Stimulated activated CD4-positive, alpha-beta T cell treated with anti-CD3 and anti-CD28 coated beads, Interleukin-1b, Interleukin-23, amount 100 ng/mL, for 48 hours (primary cell): ENCODE data around the gene RAF1.

Experiments used
- DNase-seq: peaks from one replicate; pipeline ENCODE4 v3.0.0-alpha.2; 2020

RAF1 gene

DNA sequence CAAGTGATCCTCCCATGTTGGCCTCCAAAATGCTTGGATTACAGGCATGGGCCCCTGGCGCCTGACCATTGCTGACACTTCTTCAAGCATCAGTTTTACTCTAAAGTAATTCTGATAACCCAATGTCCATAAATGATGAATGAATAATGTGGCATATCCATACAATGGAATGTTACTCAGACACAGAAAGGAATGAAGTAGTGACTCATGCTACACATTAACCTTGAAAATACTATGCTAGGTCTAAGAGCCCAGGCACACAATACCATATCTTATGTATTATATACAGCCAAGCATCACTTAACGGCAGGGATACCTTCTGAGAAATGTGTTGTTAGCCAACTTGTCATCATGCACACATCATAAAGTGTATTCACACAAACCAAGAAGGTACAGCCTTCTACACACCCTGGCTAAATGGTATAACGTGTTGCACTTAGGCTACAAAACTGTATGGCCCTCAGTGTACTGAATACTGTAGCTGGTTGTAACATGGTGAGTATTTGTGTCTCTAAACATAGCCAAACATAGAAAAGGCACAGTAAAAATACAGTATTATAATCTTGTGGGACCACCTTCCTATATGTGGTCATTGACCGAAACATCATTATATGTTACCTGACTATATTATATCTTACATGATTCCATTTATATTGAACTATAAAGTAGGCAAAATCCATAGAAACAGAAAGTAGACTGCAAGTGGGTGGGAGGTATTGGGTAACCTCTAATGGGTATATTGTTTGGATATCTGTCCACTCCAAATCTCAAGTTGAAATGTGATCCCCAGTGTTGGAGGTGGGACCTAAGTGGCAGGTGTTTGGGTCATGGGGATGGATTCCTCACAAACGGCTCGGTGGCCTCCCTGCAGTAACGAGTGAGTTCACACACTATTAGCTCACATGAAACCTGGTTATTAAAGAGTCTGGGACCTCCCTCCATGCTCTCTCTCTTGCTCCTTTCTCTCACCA, 75.6 kb downstream of the RAF1 start:
- DNase-seq, result no peak

DNA sequence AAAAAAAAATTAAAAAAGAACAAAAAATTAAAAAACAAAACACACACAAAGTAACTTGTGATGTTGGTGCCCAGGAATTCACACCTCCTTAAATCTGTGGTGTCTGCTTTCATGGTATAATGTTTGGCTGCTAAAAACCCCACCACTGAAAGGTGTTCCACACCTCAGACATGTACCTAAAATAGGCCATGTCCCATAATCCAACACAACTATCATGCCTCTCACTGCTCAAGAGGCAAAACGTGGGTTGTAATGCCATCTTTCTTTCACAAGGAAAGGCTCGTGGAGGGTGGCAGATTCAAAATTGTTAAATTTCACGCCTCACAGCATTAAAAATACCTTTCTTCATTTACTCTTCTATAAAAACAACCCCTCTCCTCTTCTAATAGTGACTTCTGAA, 77.5 kb downstream of the RAF1 start:
- no peak for DNase-seq

DNA sequence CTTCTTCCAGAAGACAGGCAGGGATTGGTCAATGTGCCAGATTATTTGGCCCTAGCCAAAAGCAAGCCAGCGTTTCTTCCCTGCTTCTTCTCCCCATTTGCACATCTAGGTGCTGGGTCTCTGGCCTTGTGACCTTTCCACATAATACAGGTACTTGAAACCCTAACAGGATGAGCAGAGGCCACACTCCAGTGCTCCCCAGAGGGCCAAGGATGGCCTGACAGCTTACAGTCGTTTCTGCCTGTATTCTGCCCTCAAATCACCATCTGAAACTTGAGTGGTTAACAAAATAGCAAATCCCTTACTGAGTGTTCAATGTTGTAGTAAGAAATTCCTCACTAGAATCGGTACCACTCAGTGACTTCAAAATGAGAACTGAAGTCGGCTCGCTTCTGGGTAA, 77.9 kb downstream of the RAF1 start:
- DNase-seq, result no peak

DNA sequence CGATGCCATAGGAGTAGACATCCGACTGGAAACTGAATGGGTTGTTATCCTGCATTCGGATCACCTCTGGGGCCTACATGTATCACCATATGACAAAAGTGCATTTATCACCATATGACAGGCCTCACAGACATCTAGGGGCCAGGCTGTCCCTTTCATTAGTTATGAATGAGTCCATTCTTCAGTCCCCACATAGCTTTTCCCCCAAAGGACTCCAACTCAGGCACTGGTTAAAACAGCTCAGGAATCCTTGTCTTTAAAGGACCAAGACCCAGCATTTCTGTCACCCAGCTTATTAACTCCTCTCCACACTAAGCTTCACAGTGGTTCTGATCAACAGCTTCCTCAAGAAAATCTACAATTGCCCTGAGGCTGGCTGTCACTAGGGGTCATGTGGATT, 78.7 kb downstream of the RAF1 start:
- no peak for DNase-seq

DNA sequence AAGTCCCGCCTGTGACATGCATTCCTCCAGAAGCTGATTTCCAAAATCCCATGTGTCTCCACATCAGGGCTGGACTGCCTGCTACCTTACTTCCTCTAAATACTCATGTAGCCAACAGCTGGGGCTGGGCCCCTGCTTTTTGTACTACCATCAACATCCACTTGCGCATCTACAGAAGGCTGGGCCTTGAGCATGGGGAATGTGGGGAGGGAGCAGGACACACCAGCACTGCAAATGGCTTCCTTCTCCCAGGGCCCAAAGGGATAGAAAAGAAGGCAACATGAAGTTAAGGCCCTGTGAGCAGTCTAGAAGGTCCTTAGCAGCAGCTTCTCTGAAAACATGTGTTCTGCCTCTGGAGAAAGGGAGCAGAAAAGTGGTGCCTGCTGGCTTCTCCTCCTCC, 79.8 kb downstream of the RAF1 start:
- DNase-seq, result no peak

DNA sequence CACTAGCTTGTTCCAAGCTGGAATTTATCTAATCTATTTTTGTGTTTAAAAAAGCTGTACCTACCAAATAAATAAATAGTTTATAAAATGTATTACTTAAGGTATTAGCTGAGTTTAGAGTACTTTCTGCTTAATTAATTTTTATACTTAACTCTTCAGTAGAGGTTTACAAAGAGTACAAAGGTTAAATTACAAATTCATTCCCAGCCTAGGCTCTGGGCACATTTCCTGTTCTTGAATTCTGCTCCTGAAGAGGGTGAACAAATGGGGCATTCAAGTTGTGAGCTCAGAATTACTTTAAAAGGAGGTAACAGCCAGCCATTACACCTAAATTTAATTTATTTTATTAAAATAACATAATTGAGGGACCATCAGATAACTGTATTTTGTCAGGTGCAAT, 80.6 kb downstream of the RAF1 start:
- no peak for DNase-seq

DNA sequence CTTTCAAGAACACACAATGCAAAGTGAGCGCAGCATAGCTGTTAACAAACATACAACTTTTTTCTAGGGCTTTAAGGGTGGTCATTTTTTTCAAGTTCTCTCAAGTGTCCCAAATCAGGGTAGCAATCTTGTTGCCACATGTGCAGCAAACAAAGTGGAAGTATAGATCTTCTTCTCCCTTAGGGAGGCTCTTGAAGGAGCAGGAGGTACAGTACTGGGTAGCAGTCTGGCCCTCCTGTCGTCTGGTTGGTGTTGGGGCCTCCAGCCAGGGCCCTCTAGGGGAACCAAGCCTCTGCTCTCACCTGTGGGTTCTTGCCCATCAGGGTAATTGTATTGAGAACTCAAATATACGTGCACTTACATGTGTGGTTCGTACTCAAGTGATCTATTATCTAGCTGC, 81.2 kb downstream of the RAF1 start:
- no peak for DNase-seq

DNA sequence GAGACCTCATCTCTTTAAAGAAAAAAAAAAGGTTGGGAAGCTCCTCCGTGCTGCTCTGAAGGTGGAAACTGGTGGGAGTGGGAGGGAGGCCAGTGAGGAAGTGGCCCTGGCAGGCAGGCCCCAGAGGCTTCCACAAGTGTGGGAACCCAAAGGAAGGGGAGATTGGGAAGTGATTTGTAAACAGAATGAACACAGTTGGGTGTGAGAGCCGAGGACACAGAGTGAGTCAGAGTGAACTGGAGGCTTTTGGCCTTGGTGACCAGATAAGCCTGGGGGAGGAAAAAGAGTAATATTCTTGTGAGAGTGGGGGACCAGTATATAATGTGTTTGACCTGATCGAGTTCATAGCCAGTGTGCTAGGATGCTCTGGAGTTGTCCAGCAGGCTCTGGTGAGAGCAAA, 84.0 kb downstream of the RAF1 start:
- no peak for DNase-seq

DNA sequence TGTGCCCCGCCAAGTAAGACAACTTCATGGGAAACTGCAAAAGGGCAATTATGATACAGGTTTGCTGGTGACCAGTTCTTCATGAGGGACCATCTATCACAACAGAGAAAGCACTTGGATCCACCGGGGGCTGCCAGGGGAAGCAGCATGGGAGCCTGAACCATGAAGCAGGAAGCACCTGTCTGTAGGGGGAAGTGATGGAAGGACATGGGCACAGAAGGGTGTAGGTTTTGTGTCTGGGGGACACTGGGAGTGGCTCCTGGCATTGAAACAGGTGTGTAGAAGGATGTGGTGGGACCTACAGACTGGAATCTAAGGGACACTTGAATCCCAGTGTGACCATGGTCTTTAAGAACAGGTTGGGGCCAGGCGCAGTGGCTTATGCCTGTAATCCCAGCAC, 84.5 kb downstream of the RAF1 start:
- no peak for DNase-seq

DNA sequence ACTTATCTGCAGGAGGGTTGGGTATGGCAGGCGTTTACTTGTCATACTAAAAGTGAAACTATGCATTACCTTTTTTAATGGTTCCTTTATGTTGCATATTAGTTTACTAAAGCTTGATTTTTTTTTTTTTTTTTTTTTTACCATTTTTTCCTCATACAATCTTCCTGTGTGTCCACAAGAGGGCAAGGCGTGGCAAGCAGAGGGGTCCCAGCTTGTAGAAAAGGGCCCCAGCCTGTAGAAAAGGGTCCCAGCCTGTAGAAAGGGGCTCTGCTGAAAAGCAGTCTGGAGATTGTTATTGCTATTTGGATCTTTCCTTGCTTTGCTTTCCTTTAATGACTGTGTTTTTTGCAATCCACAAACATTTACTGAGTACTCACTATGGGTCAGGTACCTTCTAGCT, 85.2 kb downstream of the RAF1 start:
- no peak for DNase-seq

DNA sequence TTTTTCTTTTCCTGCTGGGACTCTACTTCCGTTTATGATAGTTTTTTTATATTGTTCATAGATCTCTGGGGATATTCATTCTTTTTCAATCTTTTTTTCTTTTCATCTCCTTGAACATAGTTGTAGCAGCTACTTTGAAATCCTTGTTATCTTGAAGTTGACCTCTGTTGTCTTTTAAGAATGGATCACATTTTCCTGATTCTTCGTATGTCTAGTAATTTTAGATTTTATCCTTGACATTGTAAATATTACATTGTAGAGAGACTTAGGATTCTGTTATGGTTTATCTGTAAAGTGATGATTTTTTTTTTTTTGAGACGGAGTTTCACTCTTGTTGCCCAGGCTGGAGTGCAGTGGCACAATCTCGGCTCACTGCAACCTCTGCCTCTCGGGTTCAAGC, 86.5 kb downstream of the RAF1 start:
- DNase-seq, result no peak

DNA sequence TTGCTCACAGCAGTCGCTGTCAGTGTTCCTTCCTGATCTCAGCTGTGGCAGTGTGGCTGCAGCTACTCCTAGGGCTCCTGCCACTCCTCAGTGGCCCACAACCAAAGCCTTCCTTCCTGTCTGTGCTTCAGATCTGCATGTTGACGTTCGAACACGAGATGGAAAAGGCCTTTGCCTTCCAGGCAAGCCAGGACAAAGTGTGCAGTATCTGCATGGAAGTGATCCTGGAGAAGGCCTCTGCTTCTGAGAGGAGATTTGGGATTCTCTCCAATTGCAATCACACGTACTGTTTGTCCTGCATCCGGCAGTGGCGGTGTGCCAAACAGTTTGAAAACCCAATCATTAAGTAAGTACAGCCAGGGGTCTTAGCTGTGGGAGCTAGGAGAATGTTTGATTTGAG, 89.3 kb downstream of the RAF1 start:
- DNase-seq, result no peak

DNA sequence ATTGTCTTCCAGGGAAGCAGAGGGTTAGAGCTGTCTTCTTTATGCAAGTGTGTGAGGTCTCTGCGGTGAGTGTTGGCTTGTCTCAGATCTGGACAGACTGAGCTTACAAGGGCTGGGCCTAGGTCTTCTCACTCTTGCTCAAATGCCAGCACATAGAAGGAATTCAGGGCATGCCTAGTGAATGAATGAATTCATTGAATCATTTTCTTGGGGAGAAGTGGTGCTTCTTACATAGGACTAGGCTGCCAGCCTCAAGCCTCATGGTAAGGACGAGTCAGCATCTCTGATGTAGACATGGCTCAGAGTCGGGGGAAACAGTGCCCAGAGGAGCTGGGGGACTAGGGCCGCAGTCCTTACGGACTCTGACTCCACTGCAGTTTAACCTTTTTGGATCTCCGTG, 89.8 kb downstream of the RAF1 start:
- no peak for DNase-seq

DNA sequence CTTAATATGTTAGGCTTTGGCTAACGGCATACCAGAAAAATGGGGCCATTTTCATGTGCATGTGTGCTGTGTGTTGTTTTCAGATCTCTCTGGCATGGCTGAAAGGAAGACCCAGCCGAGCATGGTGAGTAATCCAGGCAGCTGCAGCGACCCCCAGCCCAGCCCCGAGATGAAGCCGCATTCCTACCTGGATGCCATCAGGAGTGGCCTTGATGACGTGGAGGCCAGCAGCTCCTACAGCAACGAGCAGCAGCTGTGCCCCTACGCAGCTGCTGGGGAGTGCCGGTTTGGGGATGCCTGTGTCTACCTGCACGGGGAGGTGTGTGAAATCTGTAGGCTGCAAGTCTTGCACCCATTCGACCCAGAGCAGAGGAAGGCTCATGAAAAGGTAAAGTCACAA, 91.9 kb downstream of the RAF1 start:
- no peak for DNase-seq

DNA sequence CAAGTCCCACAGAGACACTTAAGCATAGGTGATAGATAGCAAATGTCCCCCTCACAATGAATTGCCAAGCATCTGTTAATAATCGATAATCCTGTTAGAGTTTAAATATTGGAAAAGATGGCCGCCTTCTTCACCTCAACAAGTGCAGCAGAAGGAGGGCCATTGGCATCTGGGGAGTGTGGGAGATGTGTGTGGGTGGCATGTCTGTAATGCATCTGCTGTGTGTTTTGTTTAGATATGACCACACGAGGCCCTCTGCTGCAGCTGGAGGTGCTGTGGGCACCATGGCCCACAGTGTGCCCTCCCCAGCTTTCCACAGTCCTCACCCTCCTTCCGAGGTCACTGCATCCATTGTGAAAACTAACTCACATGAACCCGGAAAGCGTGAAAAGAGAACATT, 94.1 kb downstream of the RAF1 start:
- no peak for DNase-seq

DNA sequence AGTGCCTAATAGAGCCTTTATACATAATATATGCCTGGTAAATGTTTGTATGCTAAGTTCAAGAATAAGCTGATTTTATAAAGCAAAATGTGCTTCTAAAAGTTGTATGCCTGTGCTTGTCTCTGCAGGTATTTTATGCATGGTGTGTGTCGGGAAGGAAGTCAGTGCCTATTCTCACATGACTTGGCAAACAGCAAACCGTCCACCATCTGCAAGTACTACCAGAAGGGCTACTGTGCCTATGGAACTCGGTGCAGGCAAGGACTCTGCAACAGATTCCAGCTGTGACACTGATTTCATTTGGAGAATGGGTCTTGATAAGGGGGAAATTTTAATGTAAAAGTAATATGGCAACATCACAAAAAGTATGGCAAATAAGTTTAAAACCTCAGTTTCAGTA, 95.2 kb downstream of the RAF1 start:
- no peak for DNase-seq

DNA sequence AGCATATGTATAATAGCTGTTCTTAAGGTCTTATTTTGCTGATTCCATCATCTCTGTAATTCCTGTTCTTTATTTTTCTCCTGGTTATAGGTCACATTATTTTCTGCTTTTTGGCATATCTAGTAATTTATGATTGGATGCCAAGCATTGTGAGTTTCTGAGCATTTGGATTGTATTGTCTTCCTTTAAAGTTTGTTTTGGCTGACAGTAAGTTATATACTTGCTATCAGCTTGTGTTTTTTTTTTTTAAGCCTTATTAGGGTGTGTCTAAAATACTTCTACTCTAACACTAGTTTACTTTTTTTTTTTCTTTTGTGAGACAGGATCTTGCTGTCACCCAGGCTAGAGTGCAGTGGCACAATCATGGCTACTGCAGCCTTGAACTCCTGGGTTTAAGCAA, 96.9 kb downstream of the RAF1 start:
- DNase-seq, result no peak

DNA sequence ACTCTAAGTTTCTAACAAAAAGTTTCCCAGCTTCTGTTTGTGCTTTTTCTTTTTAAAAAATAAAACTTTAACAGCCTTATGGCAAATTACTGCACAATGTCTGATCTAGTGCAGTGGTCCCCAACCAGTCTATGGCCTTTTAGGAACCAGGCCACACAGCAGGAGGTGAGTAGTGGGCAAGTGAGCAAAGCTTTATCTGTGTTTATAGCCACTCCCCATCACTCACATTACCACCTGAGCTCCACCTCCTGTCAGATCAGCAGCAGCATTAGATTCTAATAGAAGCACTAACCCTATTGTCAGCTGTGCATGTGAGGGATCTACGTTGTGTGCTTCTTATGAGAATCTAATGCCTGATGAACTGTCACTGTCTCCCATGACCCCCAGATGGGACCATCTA, 101.5 kb downstream of the RAF1 start:
- no peak for DNase-seq

DNA sequence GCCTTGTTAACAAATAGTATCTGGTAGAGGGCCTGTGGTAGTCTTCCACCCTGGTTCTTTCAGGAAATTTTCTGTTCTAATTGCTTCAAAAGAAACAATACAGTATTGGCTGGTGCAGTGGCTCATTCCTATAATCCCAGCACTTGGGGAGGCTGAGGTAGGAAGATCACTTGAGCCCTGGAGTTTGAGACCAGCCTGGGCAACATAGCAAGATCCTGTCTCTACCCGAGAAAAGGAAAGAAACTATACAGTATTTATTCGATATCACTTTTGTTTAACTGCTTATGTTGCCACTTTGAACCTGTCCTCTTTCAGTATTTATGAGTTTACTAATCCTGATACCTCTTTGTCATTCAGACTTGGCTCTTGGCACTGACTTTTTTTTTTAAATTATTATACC, 102.5 kb downstream of the RAF1 start:
- DNase-seq, result no peak

DNA sequence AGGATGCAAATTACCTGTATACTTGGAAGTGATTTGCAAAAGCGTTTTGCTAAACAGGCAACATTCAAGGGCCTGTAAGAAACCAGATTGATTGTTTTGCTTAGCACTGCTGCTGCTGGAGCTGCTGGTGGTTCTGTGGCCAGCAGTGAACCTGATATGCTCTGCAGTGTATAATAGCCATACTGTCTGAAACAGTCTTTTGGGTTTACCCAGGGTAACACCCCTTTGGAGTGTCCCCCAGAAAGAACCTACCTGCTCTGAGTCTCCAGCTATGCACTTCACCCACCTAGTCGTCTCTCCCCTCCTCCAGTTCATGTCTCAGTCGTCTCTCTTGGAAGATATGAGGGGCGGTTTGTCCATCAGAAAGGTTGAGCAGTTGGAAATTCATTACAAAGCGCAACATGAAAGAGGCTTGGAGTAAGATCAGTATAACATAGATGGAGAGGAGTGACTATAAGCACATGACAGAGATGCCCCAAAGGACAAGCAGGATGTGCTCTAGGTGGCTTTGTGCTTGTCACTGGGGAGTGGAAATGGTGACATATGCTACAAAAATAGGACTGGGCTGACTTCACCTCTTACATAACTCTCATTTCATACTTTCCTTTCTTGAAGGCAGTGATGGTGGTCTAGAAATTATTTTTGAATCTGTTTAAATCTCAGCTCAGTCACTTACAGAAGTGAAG, 103.3 kb downstream of the RAF1 start:
- DNase-seq, result peak; percentile 43

DNA sequence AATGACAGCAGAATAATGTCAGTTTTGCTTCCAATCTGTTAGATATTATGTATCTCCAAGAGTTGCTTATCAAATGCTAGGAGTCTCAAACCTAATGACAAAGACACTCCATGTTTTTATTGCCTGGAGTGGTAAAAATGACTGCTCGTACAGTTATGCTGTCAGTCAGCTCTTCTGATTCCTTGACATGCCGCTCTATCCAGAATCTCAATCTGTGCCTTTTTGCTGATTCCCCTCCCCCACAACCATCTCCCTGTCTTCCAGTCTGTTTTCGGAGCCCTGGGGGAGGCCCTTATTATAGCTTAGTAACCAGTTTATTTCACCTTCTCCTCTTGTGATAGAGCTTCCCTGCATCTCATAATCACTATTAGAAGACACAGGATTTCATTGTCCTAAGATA, 104.4 kb downstream of the RAF1 start:
- no peak for DNase-seq

DNA sequence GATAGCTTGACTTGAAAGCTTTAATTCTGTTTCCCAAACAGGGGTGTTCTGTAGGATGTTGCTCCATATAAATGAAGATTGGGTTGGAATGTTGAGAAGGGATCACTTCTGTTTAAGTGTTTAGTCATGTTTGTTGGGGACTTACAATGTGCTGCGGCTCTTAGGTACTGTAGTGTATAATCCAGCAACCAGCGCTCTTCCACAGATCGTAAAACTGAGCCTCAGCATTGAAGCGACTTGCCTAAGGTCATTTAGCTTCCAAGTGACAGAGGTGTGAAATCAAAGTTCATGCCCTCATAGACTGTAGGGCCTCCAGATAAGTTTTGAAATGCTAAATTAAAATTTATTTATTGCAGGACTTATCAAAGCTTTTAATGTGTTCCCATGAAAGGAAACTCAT, 105.2 kb downstream of the RAF1 start:
- DNase-seq, result no peak

DNA sequence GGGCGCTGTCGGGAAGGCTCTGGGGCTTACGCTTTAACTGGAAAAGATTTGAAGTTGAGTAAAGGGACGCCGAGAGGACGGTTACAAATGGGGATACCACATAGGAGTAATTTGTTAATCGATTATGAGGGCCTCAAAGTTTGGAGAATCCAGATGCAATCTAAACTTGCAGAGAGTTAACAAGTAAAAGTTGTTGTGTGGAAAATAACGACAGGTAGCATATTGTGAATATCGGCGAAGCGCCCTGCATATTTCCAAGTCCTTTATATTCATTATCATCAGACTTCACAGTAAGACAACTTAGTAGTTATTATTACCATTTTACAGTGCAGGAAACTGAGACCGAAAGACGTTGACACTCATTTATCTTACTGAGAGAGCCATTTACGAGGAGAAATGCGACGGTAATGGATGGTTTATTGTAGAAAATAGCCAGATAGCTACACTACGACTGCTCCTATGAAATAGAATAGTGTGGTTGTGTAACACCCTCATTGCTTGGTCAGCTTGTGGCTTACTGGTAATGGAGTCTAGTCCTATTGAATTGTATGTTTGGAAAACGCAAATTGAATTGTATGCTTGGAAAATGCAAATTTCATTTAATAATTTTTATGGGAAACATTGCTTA, 106.3 kb downstream of the RAF1 start:
- no peak for DNase-seq
